ENCODE measurements around the gene CDH18.

- TF ChIP-seq, protein P1, sequence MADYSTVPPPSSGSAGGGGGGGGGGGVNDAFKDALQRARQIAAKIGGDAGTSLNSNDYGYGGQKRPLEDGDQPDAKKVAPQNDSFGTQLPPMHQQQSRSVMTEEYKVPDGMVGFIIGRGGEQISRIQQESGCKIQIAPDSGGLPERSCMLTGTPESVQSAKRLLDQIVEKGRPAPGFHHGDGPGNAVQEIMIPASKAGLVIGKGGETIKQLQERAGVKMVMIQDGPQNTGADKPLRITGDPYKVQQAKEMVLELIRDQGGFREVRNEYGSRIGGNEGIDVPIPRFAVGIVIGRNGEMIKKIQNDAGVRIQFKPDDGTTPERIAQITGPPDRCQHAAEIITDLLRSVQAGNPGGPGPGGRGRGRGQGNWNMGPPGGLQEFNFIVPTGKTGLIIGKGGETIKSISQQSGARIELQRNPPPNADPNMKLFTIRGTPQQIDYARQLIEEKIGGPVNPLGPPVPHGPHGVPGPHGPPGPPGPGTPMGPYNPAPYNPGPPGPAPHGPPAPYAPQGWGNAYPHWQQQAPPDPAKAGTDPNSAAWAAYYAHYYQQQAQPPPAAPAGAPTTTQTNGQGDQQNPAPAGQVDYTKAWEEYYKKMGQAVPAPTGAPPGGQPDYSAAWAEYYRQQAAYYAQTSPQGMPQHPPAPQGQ (CRISPR knock-in tag; IDR thresholded peaks at IDR 0.05; ENCODE audit: borderline replicate concordance): no peak
- TF ChIP-seq IKZF1 (IDR thresholded peaks at IDR 0.05) (no peak), ZNF546 (CRISPR knock-in tag; conservative IDR thresholded peaks at IDR 0.05) (no peak), ELF1 (CRISPR knock-in tag; IDR thresholded peaks at IDR 0.05) (no peak), KLF15 (CRISPR knock-in tag; IDR thresholded peaks at IDR 0.05; ENCODE audit: borderline replicate concordance) (no peak), SP1 (IDR thresholded peaks at IDR 0.05) (no peak), SP1 (CRISPR knock-in tag; IDR thresholded peaks at IDR 0.05) (no peak), PRMT3 (CRISPR knock-in tag; IDR thresholded peaks at IDR 0.05; ENCODE audit: borderline replicate concordance, low read depth) (no peak), BHLHE40 (IDR thresholded peaks at IDR 0.05; ENCODE audit: low read length) (no peak)
Measured at GRCh38 chr5:19855931-19856330, 132.1 kb downstream of the CDH18 start.
